Measurements from ENCODE around the gene VPS41. TPM values are rescaled to one million over a fixed set of nuclear protein-coding genes. Genes with fewer than 3 reads are reported as not detected.

VPS41 gene
- total and polyA plus RNA-seq, 7 donors = 10.2 to 38.5 (median 25.7) TPM

DNA sequence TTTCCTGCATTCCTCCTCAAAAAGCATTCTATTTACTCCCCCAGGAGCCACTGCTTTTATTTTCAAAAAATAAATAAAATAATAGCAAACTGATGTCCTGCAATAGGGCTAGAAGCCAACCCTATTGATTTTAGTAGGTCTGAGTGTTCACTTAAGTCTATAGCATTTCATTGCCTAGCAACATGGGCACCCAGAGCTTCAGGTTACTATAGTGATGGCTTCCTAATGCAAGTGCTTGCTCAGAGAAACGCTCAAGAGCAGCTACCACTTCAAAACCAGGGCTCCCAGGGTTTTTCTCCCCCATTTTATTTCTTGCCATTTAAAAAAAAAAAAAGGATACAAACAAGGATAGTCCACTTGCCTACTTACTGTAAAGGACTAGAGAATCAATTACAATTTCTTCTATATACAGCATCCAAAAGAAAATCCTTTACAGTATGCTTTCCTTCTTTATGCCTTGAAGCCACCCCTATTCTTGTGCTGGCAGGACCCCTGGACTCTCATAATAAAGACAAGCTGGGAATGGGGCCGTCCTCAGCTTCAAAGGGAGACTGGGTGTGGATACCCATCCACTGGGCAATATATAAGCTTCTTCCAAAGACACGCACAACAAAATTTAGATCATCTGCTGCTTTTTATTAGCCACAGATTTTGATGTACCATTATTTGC is 133.3 kb downstream of the VPS41 start:
- no peak for DNase-seq
- Histone ChIP-seq H3K27ac (no peak overlapping the region), H3K36me3 (peaks cover 0 to 43% (median 2%) of the 10 kb centered on the region in 4 donors), H3K27me3 (no peaks in the 10 kb centered on the region), H3K9me3 (no peaks in the 10 kb centered on the region), H3K4me3 (no peak overlapping the region), H3K4me1 (peaks cover 0 to 11% (median 3%) of the 10 kb centered on the region in 4 donors)
- no peak for TF ChIP-seq POLR2AphosphoS5 (IDR thresholded peaks at IDR 0.05)
- TF ChIP-seq, protein P1, sequence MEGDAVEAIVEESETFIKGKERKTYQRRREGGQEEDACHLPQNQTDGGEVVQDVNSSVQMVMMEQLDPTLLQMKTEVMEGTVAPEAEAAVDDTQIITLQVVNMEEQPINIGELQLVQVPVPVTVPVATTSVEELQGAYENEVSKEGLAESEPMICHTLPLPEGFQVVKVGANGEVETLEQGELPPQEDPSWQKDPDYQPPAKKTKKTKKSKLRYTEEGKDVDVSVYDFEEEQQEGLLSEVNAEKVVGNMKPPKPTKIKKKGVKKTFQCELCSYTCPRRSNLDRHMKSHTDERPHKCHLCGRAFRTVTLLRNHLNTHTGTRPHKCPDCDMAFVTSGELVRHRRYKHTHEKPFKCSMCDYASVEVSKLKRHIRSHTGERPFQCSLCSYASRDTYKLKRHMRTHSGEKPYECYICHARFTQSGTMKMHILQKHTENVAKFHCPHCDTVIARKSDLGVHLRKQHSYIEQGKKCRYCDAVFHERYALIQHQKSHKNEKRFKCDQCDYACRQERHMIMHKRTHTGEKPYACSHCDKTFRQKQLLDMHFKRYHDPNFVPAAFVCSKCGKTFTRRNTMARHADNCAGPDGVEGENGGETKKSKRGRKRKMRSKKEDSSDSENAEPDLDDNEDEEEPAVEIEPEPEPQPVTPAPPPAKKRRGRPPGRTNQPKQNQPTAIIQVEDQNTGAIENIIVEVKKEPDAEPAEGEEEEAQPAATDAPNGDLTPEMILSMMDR (IDR thresholded peaks at IDR 0.05) = no peak
- no peak for TF ChIP-seq POLR2A (IDR thresholded peaks at IDR 0.05)
- TF ChIP-seq EP300 (IDR thresholded peaks at IDR 0.05) = no peak
- intact Hi-C loops (cut with DNase I) = no loop called here
- 71 to 74% methylated on average over 3 of the region's 3 CpGs for WGBS, 2 donors

DNA sequence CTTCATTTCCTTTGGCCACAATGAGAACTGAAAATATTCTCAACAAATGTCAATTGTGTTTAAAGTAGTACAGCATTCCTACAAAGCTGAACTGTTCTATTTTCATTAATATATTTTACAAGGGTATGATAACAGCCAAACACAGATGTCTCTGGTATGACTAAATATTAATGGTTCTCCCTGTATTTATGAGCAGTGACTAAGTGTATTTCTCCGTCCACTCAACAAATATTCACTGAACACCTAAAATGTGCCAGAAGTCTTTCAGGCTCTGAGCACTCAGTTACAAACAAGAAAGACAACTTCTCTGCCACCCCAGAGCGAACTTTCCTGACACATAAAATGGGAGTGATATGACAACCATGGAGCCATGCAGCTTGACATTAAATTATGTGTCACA is 135.6 kb downstream of the VPS41 start:
- Histone ChIP-seq H3K4me3 (no peak overlapping the region), H3K27ac (no peak overlapping the region), H3K36me3 (peaks cover 0 to 57% (median 4%) of the 10 kb centered on the region in 4 donors), H3K27me3 (no peaks in the 10 kb centered on the region), H3K9me3 (no peaks in the 10 kb centered on the region), H3K4me1 (peaks cover 0 to 11% (median 3%) of the 10 kb centered on the region in 4 donors)
- TF ChIP-seq POLR2AphosphoS5 (IDR thresholded peaks at IDR 0.05) = no peak
- TF ChIP-seq, protein P1 (IDR thresholded peaks at IDR 0.05) = no peak
- TF ChIP-seq POLR2A (IDR thresholded peaks at IDR 0.05) = no peak
- TF ChIP-seq EP300 (IDR thresholded peaks at IDR 0.05) = no peak
- DNase-seq = no peak
- 49 to 50% methylated on average over 2 of the region's 2 CpGs for WGBS, 2 donors
- intact Hi-C loops (cut with DNase I) = no loop called here

DNA sequence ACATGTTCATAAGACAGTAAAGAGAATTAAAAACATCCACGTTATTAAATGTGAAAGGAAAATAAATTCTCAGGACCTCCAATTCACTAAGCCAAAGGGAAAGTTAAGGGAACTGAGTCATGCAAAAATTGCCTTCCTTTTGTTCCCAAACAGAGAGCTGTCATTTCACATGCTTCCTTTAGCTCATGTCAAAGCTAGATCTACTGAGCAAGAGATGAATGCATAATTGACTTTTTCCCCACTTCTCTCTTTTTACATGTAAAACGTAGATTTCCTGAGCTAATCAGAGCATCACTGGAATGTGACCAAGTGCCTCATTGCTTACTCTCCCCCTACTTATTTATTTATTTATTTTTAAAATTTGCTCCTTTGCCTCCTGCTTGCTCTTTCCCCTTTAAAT is 148.8 kb downstream of the VPS41 start:
- intact Hi-C loops (cut with DNase I) = no loop called here
- no peaks in the 10 kb centered on the region for H3K27me3 ChIP-seq
- H3K27ac ChIP-seq = no peak overlapping the region
- no peak for TF ChIP-seq POLR2AphosphoS5 (IDR thresholded peaks at IDR 0.05)
- no peak for TF ChIP-seq EP300 (IDR thresholded peaks at IDR 0.05)
- no peak for TF ChIP-seq POLR2A (IDR thresholded peaks at IDR 0.05)
- TF ChIP-seq, protein P1 (IDR thresholded peaks at IDR 0.05) = no peak
- H3K9me3 ChIP-seq = no peaks in the 10 kb centered on the region
- no peak overlapping the region for H3K4me3 ChIP-seq
- 94% methylated on average over 2 of the region's 2 CpGs for WGBS, 2 donors
- no peaks in the 10 kb centered on the region for H3K4me1 ChIP-seq
- DNase-seq = no peak
- H3K36me3 ChIP-seq = peaks cover 0 to 38% (median 2%) of the 10 kb centered on the region in 4 donors

DNA sequence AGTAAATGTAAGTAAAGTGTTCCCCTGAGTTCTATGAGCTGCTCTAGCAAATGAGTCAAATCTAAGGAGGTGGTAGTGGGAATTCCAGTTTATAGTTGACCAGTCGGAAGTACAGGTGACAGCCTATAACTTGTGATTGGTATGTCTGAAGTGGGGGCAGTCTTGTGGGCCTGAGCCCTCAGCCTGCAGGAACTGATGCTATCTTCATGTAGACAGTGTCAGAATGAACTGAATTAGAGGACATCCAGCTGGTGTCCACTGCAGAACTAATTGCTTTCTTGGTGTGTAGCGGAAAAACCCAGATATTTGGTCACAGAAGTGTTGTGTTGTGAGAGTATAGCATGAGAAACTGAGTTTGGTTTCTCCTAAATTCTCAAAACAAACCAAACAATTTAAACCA is 150.0 kb downstream of the VPS41 start:
- H3K9me3 ChIP-seq = no peaks in the 10 kb centered on the region
- no peaks in the 10 kb centered on the region for H3K27me3 ChIP-seq
- no peak overlapping the region for H3K27ac ChIP-seq
- 95 to 97% methylated on average over 2 of the region's 2 CpGs for WGBS, 2 donors
- no peaks in the 10 kb centered on the region for H3K4me1 ChIP-seq
- TF ChIP-seq, protein P1 (IDR thresholded peaks at IDR 0.05) = no peak
- DNase-seq = no peak
- H3K4me3 ChIP-seq = no peak overlapping the region
- intact Hi-C loops (cut with DNase I) = no loop called here
- H3K36me3 ChIP-seq = peaks cover 0 to 45% (median 0%) of the 10 kb centered on the region in 4 donors

DNA sequence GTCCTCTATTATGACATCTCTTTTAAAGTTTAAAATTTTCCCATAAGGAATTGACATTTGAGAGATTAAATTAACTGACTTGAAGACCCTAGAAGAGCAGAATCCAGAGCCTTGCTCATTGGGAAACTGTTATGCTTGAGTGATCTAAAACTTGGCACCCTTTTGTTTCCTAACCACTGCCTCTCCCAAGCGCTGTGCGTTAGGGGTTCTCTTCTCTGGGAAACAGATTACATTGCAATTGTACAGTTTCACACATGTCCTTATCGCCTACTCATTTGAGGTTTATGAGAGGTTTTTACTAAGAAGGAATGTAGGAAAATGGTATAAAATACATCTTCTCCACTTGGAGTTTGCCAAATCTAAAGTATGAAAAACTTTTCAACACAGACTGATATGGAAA is 151.1 kb downstream of the VPS41 start:
- Histone ChIP-seq H3K9me3 (no peaks in the 10 kb centered on the region), H3K36me3 (peaks cover 0 to 49% (median 0%) of the 10 kb centered on the region in 4 donors), H3K4me1 (no peaks in the 10 kb centered on the region), H3K4me3 (no peak overlapping the region), H3K27me3 (no peaks in the 10 kb centered on the region), H3K27ac (no peak overlapping the region)
- intact Hi-C loops (cut with DNase I) = no loop called here
- DNase-seq = no peak
- WGBS, 2 donors = 95 to 98% methylated on average over 3 of the region's 3 CpGs
- TF ChIP-seq POLR2AphosphoS5 (IDR thresholded peaks at IDR 0.05) (no peak), POLR2A (IDR thresholded peaks at IDR 0.05) (no peak), EP300 (IDR thresholded peaks at IDR 0.05) (no peak)
- TF ChIP-seq, protein P1 (IDR thresholded peaks at IDR 0.05) = no peak

Data from sigmoid colon (tissue), 7 donors.